Erythroblast (primary cell): Measurements from ENCODE around the gene PDLIM5.

Experiments
- GATA1 ChIP-seq: IDR thresholded peaks from 2 replicates; pipeline ENCODE4 v1.6.1; 2011; ENCODE audit warnings: low read depth, mild to moderate bottlenecking, control low read depth, low read length, moderate library complexity
- POLR2A ChIP-seq: IDR thresholded peaks from 2 replicates; pipeline ENCODE4 v1.6.1; 2011; ENCODE audit warnings: mild to moderate bottlenecking, low read length

DNA sequence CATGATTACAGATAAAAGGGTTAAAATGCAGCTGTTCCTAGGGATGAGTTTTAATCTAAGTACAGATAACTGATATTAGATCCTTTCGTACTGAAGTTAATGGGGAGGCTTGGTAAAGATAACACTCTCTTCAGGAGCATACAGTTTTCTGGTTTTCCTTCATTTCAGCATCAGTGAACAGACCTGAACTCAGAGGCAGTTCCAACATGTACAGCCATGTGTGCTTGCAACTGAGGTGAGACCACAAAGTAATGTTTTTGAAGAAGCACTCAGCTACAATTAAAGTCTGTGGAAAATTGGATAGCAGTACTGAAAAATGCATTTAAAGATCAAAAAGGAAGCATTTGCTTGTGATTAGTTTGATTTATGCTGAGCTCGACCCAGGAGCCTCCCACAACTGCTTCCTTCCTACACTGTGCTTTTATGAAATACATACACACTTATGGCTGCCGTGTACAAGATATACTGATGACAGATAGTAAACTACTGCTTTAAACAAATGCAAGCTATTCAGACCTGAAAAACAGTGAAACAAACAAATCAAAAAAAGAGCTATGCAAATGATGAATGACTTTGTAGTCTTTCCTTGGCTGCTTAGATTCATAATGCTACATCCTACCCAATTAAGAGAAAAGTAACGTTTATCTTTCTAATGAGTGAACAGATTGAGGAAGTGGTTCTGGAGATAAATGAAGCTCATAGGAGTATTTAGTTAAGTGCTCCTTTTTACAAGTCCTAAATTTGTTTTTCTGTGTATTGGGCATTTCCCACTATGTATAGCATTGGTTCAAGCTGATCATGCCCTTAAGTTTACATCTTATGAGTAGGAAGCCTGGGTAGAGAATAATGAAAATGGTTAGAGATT lies 68.4 kb downstream of the PDLIM5 start:
- TF ChIP-seq POLR2A (no peak), GATA1 (no peak)
